HG02610 (cell line): ENCODE results near the gene SLC16A13.
A peak's percentile ranks its signal among the peaks of the same experiment; 100 is the strongest.
"Not testable (repeated sequence)": the region's sequence is repeated elsewhere in the genome, so short reads cannot be mapped to it uniquely, and the experiment has no call there.

ENCODE experiments used
- ATAC-seq: cut with Tn5 transposase; IDR thresholded peaks from one replicate; pipeline ENCODE4 v1.9.1; 2021; ENCODE audit warnings: mild to moderate bottlenecking, moderate library complexity; ENCODE audit not compliant: unreplicated experiment

SLC16A13 gene

DNA sequence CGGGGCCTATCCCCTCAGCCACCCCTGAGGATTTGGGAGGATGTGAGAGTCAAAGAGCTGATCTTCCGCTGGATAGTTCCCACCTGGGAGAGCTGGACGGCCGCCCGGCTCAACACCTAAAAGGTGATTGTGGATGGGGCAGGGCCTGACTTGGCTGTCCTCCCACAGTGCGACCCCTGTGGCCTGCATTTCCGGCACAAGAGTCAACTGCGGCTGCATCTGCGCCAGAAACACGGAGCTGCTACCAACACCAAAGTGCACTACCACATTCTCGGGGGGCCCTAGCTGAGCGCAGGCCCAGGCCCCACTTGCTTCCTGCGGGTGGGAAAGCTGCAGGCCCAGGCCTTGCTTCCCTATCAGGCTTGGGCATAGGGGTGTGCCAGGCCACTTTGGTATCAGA, 8.5 kb upstream of the SLC16A13 start:
- no peak for ATAC-seq

DNA sequence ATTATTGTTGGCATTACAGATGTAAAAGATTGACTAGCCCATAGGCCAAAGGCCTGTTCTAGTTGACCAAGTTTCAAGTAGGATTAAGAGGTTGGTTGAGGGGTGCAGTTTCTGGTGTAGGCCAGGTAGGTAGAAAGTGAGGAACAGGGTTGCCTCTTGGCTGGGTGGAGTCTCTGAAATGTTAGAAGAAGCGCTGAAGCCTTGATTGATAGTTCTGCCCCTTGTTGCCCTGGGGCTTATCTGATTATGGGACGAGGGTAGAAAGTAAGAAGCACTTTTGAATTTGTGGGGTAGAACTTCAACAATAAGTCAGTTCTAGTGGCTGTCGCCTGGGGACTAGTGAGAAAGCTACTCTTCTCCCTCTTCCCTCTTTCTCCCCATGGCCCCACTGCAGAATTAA, 6.7 kb upstream of the SLC16A13 start:
- no peak for ATAC-seq

DNA sequence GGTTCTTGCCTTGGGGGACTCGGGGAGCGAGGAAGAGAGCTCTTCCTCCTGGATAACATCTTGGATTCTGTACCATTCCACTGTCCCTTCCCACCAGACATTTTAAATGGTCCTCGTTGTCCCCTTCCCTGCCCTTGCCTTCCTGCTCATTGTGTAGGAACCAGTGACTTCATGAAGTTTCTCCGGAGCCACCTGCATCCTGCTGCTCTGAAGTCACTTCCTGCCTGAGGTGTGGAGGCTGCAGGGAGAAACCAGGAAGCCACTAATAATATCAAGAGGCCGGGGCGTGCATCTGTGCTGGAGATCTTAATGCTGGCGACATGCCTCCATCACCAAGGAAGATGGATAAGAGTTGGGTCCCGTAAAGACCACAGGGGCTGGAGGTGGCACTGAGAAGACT, 6.2 kb upstream of the SLC16A13 start:
- ATAC-seq: no peak

DNA sequence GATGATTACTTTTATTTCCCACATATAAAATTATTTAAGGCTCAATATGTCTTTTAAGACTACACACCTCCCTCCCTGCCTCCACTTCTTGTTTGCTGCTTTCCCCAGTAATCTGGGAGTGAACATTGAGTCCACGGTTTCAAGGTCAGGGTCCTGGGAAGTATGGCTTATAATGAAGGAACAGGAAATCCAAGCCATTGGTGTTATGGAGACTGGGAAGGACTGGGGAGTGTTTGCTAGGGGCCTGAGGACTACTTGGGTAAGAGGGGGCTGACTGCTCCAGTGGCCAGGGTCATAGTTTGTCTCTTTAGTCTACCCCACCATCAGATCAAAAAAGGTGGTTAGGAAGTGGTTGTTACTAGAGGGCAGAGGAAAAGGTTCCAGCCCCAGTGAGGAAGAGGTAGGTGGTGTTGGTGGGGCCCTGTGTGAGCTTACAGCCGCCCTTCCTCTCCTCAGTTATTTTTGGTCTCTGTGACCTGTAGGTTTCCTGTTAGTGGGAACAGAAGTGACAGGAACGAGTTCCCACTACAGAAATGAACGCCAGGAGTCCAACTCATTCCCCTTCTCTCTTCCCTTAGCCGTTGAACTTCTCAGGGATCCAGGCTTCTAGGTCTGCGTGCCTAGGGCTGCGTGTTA, 742 bp upstream of the SLC16A13 start:
- peak; percentile 8 for ATAC-seq

DNA sequence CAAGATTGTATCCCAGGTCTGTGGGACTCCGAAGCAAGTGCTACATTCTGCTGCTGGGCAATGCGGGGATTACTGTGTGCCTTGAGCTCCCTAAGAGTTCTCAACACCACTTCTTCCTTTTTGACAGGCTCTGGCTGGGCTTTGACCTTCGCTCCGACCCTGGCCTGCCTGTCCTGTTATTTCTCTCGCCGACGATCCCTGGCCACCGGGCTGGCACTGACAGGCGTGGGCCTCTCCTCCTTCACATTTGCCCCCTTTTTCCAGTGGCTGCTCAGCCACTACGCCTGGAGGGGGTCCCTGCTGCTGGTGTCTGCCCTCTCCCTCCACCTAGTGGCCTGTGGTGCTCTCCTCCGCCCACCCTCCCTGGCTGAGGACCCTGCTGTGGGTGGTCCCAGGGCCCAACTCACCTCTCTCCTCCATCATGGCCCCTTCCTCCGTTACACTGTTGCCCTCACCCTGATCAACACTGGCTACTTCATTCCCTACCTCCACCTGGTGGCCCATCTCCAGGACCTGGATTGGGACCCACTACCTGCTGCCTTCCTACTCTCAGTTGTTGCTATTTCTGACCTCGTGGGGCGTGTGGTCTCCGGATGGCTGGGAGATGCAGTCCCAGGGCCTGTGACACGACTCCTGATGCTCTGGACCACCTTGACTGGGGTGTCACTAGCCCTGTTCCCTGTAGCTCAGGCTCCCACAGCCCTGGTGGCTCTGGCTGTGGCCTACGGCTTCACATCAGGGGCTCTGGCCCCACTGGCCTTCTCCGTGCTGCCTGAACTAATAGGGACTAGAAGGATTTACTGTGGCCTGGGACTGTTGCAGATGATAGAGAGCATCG, 2.4 kb downstream of the SLC16A13 start:
- ATAC-seq: no peak

GRCh38 chr17:7039832-7040231, 4.0 kb downstream of the SLC16A13 start:
- ATAC-seq: no peak

- ATAC-seq: no peak
These were observed 6.0 kb downstream of the SLC16A13 start for GRCh38 chr17:7041607-7042500.

DNA sequence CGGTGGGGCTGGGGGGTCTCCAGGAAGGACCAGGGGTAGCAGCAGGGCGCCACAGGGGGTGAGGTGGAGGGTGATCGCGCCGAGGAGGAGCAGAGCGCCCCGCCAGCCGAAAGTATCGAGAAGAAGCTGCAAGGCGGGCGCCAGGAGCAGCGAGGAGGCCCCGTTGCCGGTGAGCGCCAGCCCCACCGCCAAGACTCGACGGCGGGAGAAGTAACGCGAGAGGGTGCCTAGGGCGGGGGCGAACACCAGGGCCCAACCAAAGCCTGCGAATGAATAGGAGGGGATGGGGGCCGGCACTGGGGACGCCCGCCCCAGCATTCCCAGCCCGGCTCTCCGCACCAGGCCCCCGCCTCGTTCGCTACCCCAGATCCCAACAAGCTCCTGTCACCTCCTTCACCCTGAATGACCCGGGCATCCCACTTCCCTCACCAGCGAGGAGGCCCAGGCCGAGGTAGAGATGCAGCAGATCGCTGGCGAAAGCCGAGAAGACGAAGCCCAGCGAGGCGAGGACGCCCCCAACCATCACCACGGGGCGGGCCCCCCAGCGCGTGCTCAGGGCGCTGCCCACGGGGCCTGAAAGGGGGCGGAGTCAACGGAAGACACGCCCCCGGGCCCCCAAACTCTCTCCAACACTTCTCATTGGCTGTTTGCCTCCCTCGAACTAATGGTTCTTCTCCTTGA, 6.8 kb downstream of the SLC16A13 start:
- no peak for ATAC-seq

DNA sequence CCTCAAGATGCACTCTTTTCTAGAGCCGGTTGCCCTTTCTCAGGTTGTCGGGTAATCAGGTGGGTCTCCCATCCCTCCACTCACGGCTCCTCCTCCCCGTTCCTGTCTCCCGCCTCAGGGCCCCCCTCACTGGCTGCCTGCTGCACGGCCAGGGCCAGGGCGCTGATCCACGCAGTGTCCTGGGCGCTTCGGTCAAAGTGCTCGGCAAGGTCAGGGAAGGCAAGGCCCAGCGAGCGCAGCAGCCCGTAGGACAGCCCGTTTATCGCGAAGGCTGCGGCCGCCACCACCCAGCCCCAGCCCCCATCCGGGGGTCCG, 7.3 kb downstream of the SLC16A13 start:
- ATAC-seq: no peak

GRCh38 chr17:7043497-7044198, 7.8 kb downstream of the SLC16A13 start, which contains the start of gene SLC16A11:
Gene SLC16A11, minus strand, starts transcription at chr17:7044092. Its CDS starts 579 bp downstream, at chr17:7043513.
- ATAC-seq: no peak

GRCh38 chr17:7045492-7046126, 9.8 kb downstream of the SLC16A13 start:
- ATAC-seq: no peak

GRCh38 chr17:7046127-7046724, 10.4 kb downstream of the SLC16A13 start:
- no peak for ATAC-seq

GRCh38 chr17:7046725-7047397, 11.0 kb downstream of the SLC16A13 start:
- not testable (repeated sequence) for ATAC-seq

DNA sequence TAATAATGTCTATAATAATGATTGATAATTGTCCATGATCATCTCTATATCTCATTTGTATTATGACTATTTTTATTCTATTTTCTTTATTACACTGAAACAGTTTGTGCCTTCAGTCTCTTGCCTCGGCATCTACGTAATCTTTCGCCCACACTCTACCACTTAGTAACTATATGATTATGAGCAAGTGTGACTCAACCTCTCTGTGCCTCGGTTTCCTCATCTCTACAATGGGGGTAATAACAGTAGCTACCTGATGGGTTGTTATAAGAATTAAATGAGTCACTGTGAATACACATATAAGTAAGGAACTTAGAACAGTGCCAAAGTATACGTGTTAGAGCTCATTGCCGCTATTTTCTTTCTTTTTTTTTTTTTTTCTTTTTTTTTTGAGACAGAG, 11.8 kb downstream of the SLC16A13 start:
- ATAC-seq: no peak

DNA sequence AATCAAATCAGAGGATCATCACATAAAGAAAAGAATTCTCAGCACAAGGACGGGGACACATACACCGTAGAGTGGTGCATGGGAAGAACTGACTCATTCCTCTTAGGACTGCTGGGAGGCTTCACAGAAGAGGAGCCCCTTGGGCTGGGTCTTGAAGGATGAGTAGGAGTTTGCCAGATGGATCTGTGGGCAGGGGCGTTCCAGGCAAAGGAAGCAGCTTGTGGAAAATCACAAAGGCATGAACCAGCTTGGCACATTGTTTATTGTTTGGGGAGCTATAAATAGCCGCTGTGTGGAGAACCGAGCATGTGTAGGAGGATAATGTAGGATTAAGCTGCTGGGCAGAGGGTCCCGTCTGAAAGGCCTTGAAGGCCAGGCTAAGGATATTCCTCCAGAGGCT, 13.2 kb downstream of the SLC16A13 start:
- no peak for ATAC-seq

GRCh38 chr17:7050583-7050982, 14.8 kb downstream of the SLC16A13 start:
- ATAC-seq: not testable (repeated sequence)

DNA sequence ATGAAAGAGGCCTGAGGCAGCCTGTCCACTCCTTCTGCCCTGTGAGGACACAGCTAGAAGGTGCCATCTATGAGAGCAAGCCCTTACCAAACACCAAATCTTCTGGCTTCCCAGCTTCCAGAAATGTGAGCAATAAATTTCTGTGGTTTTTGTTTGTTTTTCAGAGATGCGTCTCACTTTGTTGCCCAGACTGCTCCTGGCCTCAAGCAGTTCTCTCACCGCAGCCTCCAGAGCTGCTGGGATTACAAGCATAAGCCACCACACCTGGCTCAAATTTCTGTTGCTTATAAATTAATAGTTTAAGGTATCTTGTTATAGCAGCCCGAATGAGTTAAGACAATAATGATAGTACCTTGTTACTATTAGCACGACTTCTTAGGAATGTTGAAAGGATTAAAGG, 20.6 kb downstream of the SLC16A13 start:
- ATAC-seq: no peak

DNA sequence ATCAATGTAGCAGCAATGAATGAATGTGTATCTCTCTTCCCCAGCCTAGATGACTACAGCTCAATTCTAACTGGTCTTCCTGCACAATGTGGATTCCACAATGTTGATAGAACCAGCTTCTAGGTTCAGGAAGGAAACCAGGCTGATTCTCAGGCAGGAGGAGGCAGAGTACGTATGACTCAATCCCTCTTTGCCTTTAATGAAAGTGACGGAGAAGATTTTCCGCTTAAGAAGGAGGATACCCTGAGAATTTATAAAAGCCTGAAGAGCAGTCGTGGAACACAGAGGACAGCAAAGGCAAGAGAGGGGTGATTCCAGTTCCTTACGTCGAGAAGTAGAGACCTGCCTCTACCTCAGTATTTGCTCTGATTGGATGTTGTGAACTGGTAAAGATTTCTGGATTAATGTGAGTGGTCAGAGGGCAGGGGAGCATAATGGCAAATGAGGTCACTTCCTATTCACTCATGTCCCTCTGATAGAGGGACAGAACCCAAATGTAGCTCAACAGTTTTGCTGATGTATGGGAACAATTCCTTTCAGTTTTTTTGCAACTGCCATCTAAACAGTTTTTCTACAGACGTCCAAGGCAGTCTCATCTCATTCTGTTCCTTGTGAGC, 23.1 kb downstream of the SLC16A13 start:
- ATAC-seq: no peak
